Panc1 (cell line): ENCODE data around the gene CCDC38. TPM values are rescaled to one million over a fixed set of nuclear protein-coding genes. Genes with fewer than 3 reads are reported as not detected.
A peak's percentile ranks its signal among the peaks of the same experiment; 100 is the strongest.
"Not testable (repeated sequence)": the region's sequence is repeated elsewhere in the genome, so short reads cannot be mapped to it uniquely, and the experiment has no call there.

ENCODE experiments used
- ATAC-seq: fragments of 200-7000 bp; cut with Tn5 transposase; 2 replicates; pipeline ENCODE4 v1.9.1; 2020; ENCODE audit warnings: mild to moderate bottlenecking, moderate library complexity
- BruUV-seq: library from RNA; stranded (reverse); fragments of 400-500 nt; replicated peaks from 2 replicates; lab custom pipeline; 2021; lab: Mats Ljungman, UMichigan
- CTCF ChIA-PET: fragments of 300-600 bp; sonication (Branson Sonifier 250); formaldehyde crosslinking; loops from one replicate; lab custom pipeline; 2022; ENCODE audit warnings: antibody characterized with exemption; lab: Charles Lee
- POLR2A ChIA-PET: fragments of 300-600 bp; sonication (Branson Sonifier 250); formaldehyde crosslinking; loops from one replicate; lab custom pipeline; 2022; ENCODE audit warnings: antibody characterized with exemption; lab: Charles Lee
- DNase-seq: peaks from one replicate; pipeline ENCODE4 v3.0.0-alpha.2; 2010; ENCODE audit warnings: low read depth, low spot score
- H3K27ac ChIP-seq: 2 replicates; pipeline ENCODE4 v1.5.1; 2011; ENCODE audit warnings: mild to moderate bottlenecking, low read length, inconsistent platforms
- H3K27me3 ChIP-seq: fragments of 200-500 bp; sonication (Bioruptor generic); 2 replicates; pipeline ENCODE4 v1.6.0; 2014; ENCODE audit warnings: low read length, inconsistent platforms; ENCODE audit not compliant: control insufficient read depth, insufficient read depth
- H3K36me3 ChIP-seq: fragments of 200-500 bp; sonication (Bioruptor generic); 2 replicates; pipeline ENCODE4 v1.5.1; 2014; ENCODE audit warnings: inconsistent platforms, mild to moderate bottlenecking, low read length, moderate library complexity; ENCODE audit not compliant: control insufficient read depth, insufficient read depth
- H3K4me1 ChIP-seq: 2 replicates; pipeline ENCODE4 v1.5.1; 2011; ENCODE audit warnings: inconsistent platforms, mild to moderate bottlenecking, low read length, moderate library complexity; ENCODE audit not compliant: control insufficient read depth, insufficient read depth
- H3K4me3 ChIP-seq, 2 experiments: 2 replicates each; pipeline ENCODE4 v1.5.1; 2011 to 2012; ENCODE audit warnings: low read depth in 2 of 2, low read length in 2 of 2, mild to moderate bottlenecking in 2 of 2, inconsistent platforms in 1 of 2, moderate library complexity in 1 of 2
- H3K9me3 ChIP-seq: fragments of 200-500 bp; sonication (Bioruptor generic); 2 replicates; pipeline ENCODE4 v1.5.1; 2014; ENCODE audit warnings: low read depth, mild to moderate bottlenecking, inconsistent platforms, low read length, moderate library complexity; ENCODE audit not compliant: control insufficient read depth, insufficient read depth
- CTCF ChIP-seq: fragments of 450-650 bp; IDR thresholded peaks from 2 replicates; pipeline ENCODE4 v1.5.1; 2017; ENCODE audit warnings: mild to moderate bottlenecking
- POLR2AphosphoS5 ChIP-seq: IDR thresholded peaks from 2 replicates; pipeline ENCODE4 v1.6.1; 2012; ENCODE audit warnings: mild to moderate bottlenecking, low read depth, low read length, moderate library complexity
- SIN3A ChIP-seq: IDR thresholded peaks from 2 replicates; pipeline ENCODE4 v1.6.1; 2012; ENCODE audit warnings: low read depth, mild to moderate bottlenecking, low read length, moderate library complexity, borderline replicate concordance; ENCODE audit not compliant: insufficient read depth
- TCF7L2 ChIP-seq: IDR thresholded peaks from 2 replicates; pipeline ENCODE4 v1.6.1; 2011; ENCODE audit warnings: mild to moderate bottlenecking, low read depth, low read length, inconsistent platforms
- in situ Hi-C: cut with HindIII; loops from 2 replicates; pipeline ENCODE4 v1.10.0; 2016; ENCODE audit warnings: low sequenced_read_pairs, low pct_unique_long_range_greater_than_20kb
- intact Hi-C: fragments of 100-400 bp; cut with micrococcal nuclease; formaldehyde crosslinking; loops from one replicate; pipeline ENCODE4 v1.10.0; 2022; ENCODE audit not compliant: unreplicated experiment
- total RNA-seq: library from RNA; stranded (reverse); gene quantifications from one replicate; pipeline ENCODE4 v1.2.1, GENCODE V29; 2021; ENCODE audit not compliant: unreplicated experiment
- TF ChIP-seq, protein P1 (sequence below), 2 experiments: IDR thresholded peaks; 2 replicates each; pipeline ENCODE4 v1.6.1; 2011 to 2012; ENCODE audit warnings: low read depth in 2 of 2, control low read depth in 1 of 2, low read length in 1 of 2, mild to moderate bottlenecking in 1 of 2, moderate library complexity in 1 of 2; ENCODE audit not compliant: insufficient read depth in 1 of 2

CCDC38 gene
- total RNA-seq, 1 experiment from 2014 or later, result not detected

- no peak for TF ChIP-seq POLR2AphosphoS5
- TF ChIP-seq, protein P1, sequence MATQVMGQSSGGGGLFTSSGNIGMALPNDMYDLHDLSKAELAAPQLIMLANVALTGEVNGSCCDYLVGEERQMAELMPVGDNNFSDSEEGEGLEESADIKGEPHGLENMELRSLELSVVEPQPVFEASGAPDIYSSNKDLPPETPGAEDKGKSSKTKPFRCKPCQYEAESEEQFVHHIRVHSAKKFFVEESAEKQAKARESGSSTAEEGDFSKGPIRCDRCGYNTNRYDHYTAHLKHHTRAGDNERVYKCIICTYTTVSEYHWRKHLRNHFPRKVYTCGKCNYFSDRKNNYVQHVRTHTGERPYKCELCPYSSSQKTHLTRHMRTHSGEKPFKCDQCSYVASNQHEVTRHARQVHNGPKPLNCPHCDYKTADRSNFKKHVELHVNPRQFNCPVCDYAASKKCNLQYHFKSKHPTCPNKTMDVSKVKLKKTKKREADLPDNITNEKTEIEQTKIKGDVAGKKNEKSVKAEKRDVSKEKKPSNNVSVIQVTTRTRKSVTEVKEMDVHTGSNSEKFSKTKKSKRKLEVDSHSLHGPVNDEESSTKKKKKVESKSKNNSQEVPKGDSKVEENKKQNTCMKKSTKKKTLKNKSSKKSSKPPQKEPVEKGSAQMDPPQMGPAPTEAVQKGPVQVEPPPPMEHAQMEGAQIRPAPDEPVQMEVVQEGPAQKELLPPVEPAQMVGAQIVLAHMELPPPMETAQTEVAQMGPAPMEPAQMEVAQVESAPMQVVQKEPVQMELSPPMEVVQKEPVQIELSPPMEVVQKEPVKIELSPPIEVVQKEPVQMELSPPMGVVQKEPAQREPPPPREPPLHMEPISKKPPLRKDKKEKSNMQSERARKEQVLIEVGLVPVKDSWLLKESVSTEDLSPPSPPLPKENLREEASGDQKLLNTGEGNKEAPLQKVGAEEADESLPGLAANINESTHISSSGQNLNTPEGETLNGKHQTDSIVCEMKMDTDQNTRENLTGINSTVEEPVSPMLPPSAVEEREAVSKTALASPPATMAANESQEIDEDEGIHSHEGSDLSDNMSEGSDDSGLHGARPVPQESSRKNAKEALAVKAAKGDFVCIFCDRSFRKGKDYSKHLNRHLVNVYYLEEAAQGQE (IDR thresholded peaks at IDR 0.05; ENCODE audit: insufficient read depth in 1 of 2, low read depth in 2 of 2, low read length in 1 of 2), result no peak
- TF ChIP-seq TCF7L2, result no peak
- TF ChIP-seq CTCF, result peak; percentile 48; the same call in 1 of the 2 replicates
- no peak for TF ChIP-seq SIN3A
- Histone ChIP-seq H3K36me3 (no peaks in the 10 kb centered on the region), H3K27me3 (no peaks in the 10 kb centered on the region; the same call in 1 of the 2 replicates), H3K4me1 (no peaks in the 10 kb centered on the region), H3K4me3 (no peak overlapping the region), H3K27ac (no peak overlapping the region), H3K9me3 (no peaks in the 10 kb centered on the region)
- CTCF ChIA-PET, result interaction anchor here (0.6 kb wide), 2 partner anchors 265 to 315 kb away, joined by 3 to 7 read pairs; no protein-coding TSS in a partner anchor
- BruUV-seq, result no TSS peak
- intact Hi-C loops, result no loop called here
- POLR2A ChIA-PET, result no interaction called here
- in situ Hi-C loops, result no loop called here
- ATAC-seq, result peak; percentile 88
- DNase-seq, result no peak
These were observed 93.6 kb downstream of the CCDC38 start for GRCh38 chr12:95848575-95849388.

DNA sequence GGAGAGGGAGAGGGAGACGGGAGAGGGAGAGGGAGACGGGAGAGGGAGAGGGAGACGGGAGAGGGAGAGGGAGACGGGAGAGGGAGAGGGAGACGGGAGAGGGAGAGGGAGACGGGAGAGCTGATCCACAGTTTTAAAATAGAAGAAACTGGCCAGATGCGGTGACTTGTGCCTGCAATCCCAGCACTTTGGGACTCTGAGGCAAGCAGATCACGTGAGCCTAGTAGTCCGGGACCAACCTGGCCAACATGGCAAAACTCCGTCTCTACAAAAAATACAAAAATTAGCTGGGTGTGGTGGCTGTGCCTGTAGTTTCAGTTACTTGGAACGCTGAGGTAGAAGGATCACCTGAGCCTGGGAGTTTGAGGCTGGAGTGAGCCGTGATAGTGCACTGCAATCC, 100.0 kb downstream of the CCDC38 start:
- CTCF ChIA-PET, H3K4me3 ChIP-seq, POLR2A ChIA-PET, H3K27me3 ChIP-seq, DNase-seq, intact Hi-C loops, H3K9me3 ChIP-seq, H3K36me3 ChIP-seq, ATAC-seq, BruUV-seq, H3K27ac ChIP-seq, H3K4me1 ChIP-seq, in situ Hi-C loops: not testable (repeated sequence)

GRCh38 chr12:95838125-95838524, 104.3 kb downstream of the CCDC38 start:
- in situ Hi-C loops, result no loop called here
- no peak for TF ChIP-seq POLR2AphosphoS5
- TF ChIP-seq, protein P1 (IDR thresholded peaks at IDR 0.05; ENCODE audit: insufficient read depth in 1 of 2, low read depth in 2 of 2, low read length in 1 of 2), result no peak
- TF ChIP-seq TCF7L2, result no peak
- CTCF ChIA-PET, result interaction anchor here (0.7 kb wide), 1 partner anchor 214 kb away, joined by 3 read pairs; no protein-coding TSS in a partner anchor
- ATAC-seq (0 out of 2 replicates have a peak, but pooled peaks have one; percentile 33), DNase-seq (no peak)
- intact Hi-C loops, result no loop called here
- Histone ChIP-seq H3K9me3 (no peaks in the 10 kb centered on the region), H3K36me3 (no peaks in the 10 kb centered on the region), H3K4me1 (peaks cover 13% of the 10 kb centered on the region), H3K4me3 (peak overlapping the region in 1 of 2 experiments; percentile 52; a peak in 2 of 4 replicates), H3K27ac (no peak overlapping the region), H3K27me3 (peaks cover 6% of the 10 kb centered on the region)
- POLR2A ChIA-PET, result no interaction called here
- BruUV-seq, result no TSS peak
